ENCODE results near the gene RSPH1.

GRCh38 chr21:42426876-42427480 is 69.0 kb downstream of the RSPH1 start:
- no peak for TF ChIP-seq ZNF274 (IDR thresholded peaks at IDR 0.05; ENCODE audit: low read depth, low read length)
- no peak for TF ChIP-seq SUZ12 (IDR thresholded peaks at IDR 0.05; ENCODE audit: extremely low read depth, insufficient read depth, insufficient read length)

All from NT2/D1 (cell line).